OCI-LY7 (cell line): ENCODE data around the gene MAP4K2. TPM values are rescaled to one million over a fixed set of nuclear protein-coding genes. Genes with fewer than 3 reads are reported as not detected.

ENCODE experiments used
- BruUV-seq: library from RNA; stranded (reverse); fragments of 400-500 nt; replicated peaks from 2 replicates; lab custom pipeline; 2021; lab: Mats Ljungman, UMichigan
- CTCF ChIA-PET: fragments of 300-600 bp; sonication (Branson Sonifier 250); formaldehyde crosslinking; loops from one replicate; lab custom pipeline; 2022; ENCODE audit warnings: antibody characterized with exemption; ENCODE audit not compliant: unreplicated experiment; lab: Charles Lee
- POLR2A ChIA-PET: fragments of 300-600 bp; sonication (Branson Sonifier 250); formaldehyde crosslinking; loops from one replicate; lab custom pipeline; 2022; ENCODE audit warnings: antibody characterized with exemption; lab: Charles Lee
- DNase-seq: peaks from one replicate; pipeline ENCODE4 v3.0.0-alpha.2; 2015; ENCODE audit warnings: low spot score
- H2AFZ ChIP-seq: fragments of 200-600 bp; sonication (generic), shearing (Covaris generic); 2 replicates; pipeline ENCODE4 v1.6.1; 2014; ENCODE audit warnings: mild to moderate bottlenecking, antibody characterized with exemption, low read length, moderate library complexity
- H3K27ac ChIP-seq: fragments of 200-600 bp; sonication (generic); 2 replicates; pipeline ENCODE4 v1.5.1; 2014; ENCODE audit warnings: mixed run types, low read depth, mild to moderate bottlenecking, moderate library complexity, low read length, inconsistent platforms; ENCODE audit not compliant: poor library complexity, severe bottlenecking
- H3K36me3 ChIP-seq: fragments of 200-600 bp; sonication (generic); 2 replicates; pipeline ENCODE4 v1.6.1; 2014; ENCODE audit warnings: mild to moderate bottlenecking, antibody characterized with exemption, low read length, moderate library complexity, mixed read lengths; ENCODE audit not compliant: insufficient read depth
- H3K4me1 ChIP-seq: fragments of 200-600 bp; sonication (generic); 2 replicates; pipeline ENCODE4 v1.5.1; 2014; ENCODE audit warnings: mild to moderate bottlenecking, low read length; ENCODE audit not compliant: insufficient read depth, poor library complexity, severe bottlenecking
- H3K4me2 ChIP-seq: fragments of 200-600 bp; sonication (generic); 2 replicates; pipeline ENCODE4 v1.6.1; 2014; ENCODE audit warnings: mild to moderate bottlenecking, low read length
- H3K4me3 ChIP-seq: fragments of 200-600 bp; sonication (generic); 2 replicates; pipeline ENCODE4 v1.5.1; 2014; ENCODE audit warnings: mild to moderate bottlenecking, low read depth, low read length; ENCODE audit not compliant: poor library complexity, severe bottlenecking
- H3K79me2 ChIP-seq: fragments of 200-600 bp; sonication (generic); 2 replicates; pipeline ENCODE4 v1.6.1; 2016; ENCODE audit warnings: low read depth, mild to moderate bottlenecking, low read length, moderate library complexity, mixed read lengths; ENCODE audit not compliant: insufficient read depth
- H3K9me2 ChIP-seq: fragments of 200-600 bp; sonication (generic); 2 replicates; pipeline ENCODE4 v1.6.1; 2016; ENCODE audit warnings: mild to moderate bottlenecking, low read length, mixed read lengths; ENCODE audit not compliant: insufficient read depth
- H3K9me3 ChIP-seq: fragments of 200-600 bp; sonication (generic); 2 replicates; pipeline ENCODE4 v1.6.1; 2014; ENCODE audit warnings: mild to moderate bottlenecking, mixed run types, low read length, mixed read lengths
- H4K20me1 ChIP-seq: fragments of 200-600 bp; sonication (generic); 2 replicates; pipeline ENCODE4 v1.6.1; 2014; ENCODE audit warnings: mild to moderate bottlenecking, antibody characterized with exemption, low read length, moderate library complexity, mixed read lengths; ENCODE audit not compliant: insufficient read depth
- CTCF ChIP-seq: fragments of 200-600 bp; sonication (generic); conservative IDR thresholded peaks from 2 replicates; pipeline ENCODE4 v1.5.1; 2014; ENCODE audit warnings: mild to moderate bottlenecking, antibody characterized with exemption, low read length, moderate library complexity, mixed read lengths
- EZH2phosphoT487 ChIP-seq: fragments of 200-600 bp; sonication (generic); IDR thresholded peaks from 2 replicates; pipeline ENCODE4 v1.6.1; 2018; ENCODE audit warnings: low read depth, borderline replicate concordance, mild to moderate bottlenecking, mixed run types, antibody characterized with exemption, low read length, moderate library complexity, mixed read lengths
- intact Hi-C: fragments of 100-400 bp; cut with micrococcal nuclease; formaldehyde crosslinking; loops from one replicate; pipeline ENCODE4 v1.10.0; 2022; ENCODE audit not compliant: unreplicated experiment
- total RNA-seq, 2 experiments: library from RNA; depleted of rRNA in 1 of 2; stranded (reverse); fragments of >200 nt in 1 of 2; shearing (Covaris generic) in 1 of 2; gene quantifications; 2 replicates each; pipeline ENCODE4 v1.2.3, GENCODE V29; 2014 to 2022

MAP4K2 gene
- total RNA-seq, 2 experiments from 2014 or later = 110 to 115 TPM

GRCh38 chr11:64796757-64797541 is 6.1 kb downstream of the MAP4K2 start:
- Histone ChIP-seq H4K20me1 (no peaks in the 10 kb centered on the region), H3K4me3 (no peak overlapping the region), H3K4me2 (no peak overlapping the region), H3K9me3 (no peaks in the 10 kb centered on the region), H3K79me2 (peaks cover 7% of the 10 kb centered on the region; the same call in 1 of the 2 replicates), H3K9me2 (no peaks in the 10 kb centered on the region), H3K27ac (no peak overlapping the region), H3K36me3 (peaks cover 67% of the 10 kb centered on the region), H2AFZ (no peak overlapping the region), H3K4me1 (peaks cover 32% of the 10 kb centered on the region)
- ChIA-PET POLR2A (no interaction called here), CTCF (no interaction called here)
- TF ChIP-seq EZH2phosphoT487 (no peak), CTCF (no peak)
- intact Hi-C loops = no loop called here
- no peak for DNase-seq
- no TSS peak for BruUV-seq

- peaks cover 70% of the 10 kb centered on the region for H3K36me3 ChIP-seq
- no peak overlapping the region for H3K27ac ChIP-seq
- intact Hi-C loops = no loop called here
- no peaks in the 10 kb centered on the region for H4K20me1 ChIP-seq
- no peak overlapping the region for H3K4me2 ChIP-seq
- TF ChIP-seq EZH2phosphoT487 (no peak), CTCF (no peak)
- H3K4me3 ChIP-seq = no peak overlapping the region
- CTCF ChIA-PET = no interaction called here
- no peak overlapping the region for H2AFZ ChIP-seq
- peaks cover 24% of the 10 kb centered on the region for H3K4me1 ChIP-seq
- POLR2A ChIA-PET = no interaction called here
- no TSS peak for BruUV-seq
- H3K9me3 ChIP-seq = no peaks in the 10 kb centered on the region
- H3K9me2 ChIP-seq = no peaks in the 10 kb centered on the region
- no peak for DNase-seq
- H3K79me2 ChIP-seq = peaks cover 2% of the 10 kb centered on the region; the same call in 1 of the 2 replicates
These were observed 6.8 kb downstream of the MAP4K2 start for GRCh38 chr11:64796047-64796756.

GRCh38 chr11:64794526-64794925 is 8.5 kb downstream of the MAP4K2 start:
- ChIA-PET CTCF (no interaction called here), POLR2A (no interaction called here)
- peaks cover 68% of the 10 kb centered on the region for H3K36me3 ChIP-seq
- H3K79me2 ChIP-seq = no peaks in the 10 kb centered on the region
- H3K4me3 ChIP-seq = no peak overlapping the region
- no peak overlapping the region for H3K27ac ChIP-seq
- no peaks in the 10 kb centered on the region for H3K9me3 ChIP-seq
- no peaks in the 10 kb centered on the region for H4K20me1 ChIP-seq
- intact Hi-C loops = no loop called here
- no peak for DNase-seq
- no TSS peak for BruUV-seq
- H3K4me1 ChIP-seq = peaks cover 7% of the 10 kb centered on the region
- TF ChIP-seq CTCF (no peak), EZH2phosphoT487 (no peak)
- H3K9me2 ChIP-seq = no peaks in the 10 kb centered on the region
- no peak overlapping the region for H2AFZ ChIP-seq
- no peak overlapping the region for H3K4me2 ChIP-seq
